Measurements from ENCODE around the gene CNOT11. TPM values are rescaled to one million over a fixed set of nuclear protein-coding genes. Genes with fewer than 3 reads are reported as not detected.

The CNOT11 gene
- total and polyA plus RNA-seq, 2 of the 8 experiments (the other 6 are each of a cell fraction or from before 2014, with no cell fraction given): 41.5 to 54.6 TPM

DNA sequence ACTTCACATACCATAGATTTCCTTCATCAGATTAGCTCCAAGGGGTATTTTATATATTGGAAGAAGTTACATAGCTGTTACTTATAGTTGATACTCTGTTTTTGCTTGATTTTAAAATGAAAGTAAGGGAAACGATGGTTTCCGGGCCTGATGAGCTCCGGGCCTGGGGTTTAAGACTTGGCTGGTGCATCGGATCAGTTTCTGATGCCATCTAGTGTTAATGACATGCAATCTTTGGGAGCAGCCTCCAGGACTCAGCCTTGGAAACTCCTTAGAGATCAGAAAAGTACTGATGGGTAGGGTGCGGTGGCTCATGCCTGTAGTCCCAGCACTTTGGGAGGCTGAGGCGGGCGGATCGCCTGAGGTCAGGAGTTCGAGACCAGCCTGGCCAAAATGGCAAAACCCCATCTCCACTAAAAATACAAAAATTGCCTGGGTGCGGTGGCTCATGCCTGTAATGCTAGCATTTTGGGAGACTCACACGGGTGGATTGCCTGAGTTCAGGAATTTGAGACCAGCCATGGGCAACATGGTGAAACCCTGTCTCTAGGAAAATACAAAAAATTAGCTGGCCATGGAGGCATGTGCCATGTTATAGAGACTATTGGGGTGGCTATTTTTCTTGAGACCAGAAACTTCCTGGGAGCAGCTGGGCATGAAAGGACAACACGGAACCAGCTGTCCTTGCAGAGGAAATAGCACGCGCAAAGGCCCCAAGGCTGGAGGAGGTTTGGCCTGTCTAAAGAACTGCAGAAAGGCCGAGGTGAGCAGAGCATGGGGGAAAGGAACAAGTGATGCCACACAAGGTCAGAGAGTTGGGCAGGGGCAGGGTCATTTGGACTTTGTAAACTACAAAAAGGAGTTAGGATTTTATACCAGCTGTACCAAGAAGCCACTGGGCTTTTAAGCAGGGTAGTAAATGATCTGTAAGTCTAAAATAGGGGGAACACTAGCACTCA lies 46.9 kb upstream of the CNOT11 start (continued):
- TF ChIP-seq, protein P1, sequence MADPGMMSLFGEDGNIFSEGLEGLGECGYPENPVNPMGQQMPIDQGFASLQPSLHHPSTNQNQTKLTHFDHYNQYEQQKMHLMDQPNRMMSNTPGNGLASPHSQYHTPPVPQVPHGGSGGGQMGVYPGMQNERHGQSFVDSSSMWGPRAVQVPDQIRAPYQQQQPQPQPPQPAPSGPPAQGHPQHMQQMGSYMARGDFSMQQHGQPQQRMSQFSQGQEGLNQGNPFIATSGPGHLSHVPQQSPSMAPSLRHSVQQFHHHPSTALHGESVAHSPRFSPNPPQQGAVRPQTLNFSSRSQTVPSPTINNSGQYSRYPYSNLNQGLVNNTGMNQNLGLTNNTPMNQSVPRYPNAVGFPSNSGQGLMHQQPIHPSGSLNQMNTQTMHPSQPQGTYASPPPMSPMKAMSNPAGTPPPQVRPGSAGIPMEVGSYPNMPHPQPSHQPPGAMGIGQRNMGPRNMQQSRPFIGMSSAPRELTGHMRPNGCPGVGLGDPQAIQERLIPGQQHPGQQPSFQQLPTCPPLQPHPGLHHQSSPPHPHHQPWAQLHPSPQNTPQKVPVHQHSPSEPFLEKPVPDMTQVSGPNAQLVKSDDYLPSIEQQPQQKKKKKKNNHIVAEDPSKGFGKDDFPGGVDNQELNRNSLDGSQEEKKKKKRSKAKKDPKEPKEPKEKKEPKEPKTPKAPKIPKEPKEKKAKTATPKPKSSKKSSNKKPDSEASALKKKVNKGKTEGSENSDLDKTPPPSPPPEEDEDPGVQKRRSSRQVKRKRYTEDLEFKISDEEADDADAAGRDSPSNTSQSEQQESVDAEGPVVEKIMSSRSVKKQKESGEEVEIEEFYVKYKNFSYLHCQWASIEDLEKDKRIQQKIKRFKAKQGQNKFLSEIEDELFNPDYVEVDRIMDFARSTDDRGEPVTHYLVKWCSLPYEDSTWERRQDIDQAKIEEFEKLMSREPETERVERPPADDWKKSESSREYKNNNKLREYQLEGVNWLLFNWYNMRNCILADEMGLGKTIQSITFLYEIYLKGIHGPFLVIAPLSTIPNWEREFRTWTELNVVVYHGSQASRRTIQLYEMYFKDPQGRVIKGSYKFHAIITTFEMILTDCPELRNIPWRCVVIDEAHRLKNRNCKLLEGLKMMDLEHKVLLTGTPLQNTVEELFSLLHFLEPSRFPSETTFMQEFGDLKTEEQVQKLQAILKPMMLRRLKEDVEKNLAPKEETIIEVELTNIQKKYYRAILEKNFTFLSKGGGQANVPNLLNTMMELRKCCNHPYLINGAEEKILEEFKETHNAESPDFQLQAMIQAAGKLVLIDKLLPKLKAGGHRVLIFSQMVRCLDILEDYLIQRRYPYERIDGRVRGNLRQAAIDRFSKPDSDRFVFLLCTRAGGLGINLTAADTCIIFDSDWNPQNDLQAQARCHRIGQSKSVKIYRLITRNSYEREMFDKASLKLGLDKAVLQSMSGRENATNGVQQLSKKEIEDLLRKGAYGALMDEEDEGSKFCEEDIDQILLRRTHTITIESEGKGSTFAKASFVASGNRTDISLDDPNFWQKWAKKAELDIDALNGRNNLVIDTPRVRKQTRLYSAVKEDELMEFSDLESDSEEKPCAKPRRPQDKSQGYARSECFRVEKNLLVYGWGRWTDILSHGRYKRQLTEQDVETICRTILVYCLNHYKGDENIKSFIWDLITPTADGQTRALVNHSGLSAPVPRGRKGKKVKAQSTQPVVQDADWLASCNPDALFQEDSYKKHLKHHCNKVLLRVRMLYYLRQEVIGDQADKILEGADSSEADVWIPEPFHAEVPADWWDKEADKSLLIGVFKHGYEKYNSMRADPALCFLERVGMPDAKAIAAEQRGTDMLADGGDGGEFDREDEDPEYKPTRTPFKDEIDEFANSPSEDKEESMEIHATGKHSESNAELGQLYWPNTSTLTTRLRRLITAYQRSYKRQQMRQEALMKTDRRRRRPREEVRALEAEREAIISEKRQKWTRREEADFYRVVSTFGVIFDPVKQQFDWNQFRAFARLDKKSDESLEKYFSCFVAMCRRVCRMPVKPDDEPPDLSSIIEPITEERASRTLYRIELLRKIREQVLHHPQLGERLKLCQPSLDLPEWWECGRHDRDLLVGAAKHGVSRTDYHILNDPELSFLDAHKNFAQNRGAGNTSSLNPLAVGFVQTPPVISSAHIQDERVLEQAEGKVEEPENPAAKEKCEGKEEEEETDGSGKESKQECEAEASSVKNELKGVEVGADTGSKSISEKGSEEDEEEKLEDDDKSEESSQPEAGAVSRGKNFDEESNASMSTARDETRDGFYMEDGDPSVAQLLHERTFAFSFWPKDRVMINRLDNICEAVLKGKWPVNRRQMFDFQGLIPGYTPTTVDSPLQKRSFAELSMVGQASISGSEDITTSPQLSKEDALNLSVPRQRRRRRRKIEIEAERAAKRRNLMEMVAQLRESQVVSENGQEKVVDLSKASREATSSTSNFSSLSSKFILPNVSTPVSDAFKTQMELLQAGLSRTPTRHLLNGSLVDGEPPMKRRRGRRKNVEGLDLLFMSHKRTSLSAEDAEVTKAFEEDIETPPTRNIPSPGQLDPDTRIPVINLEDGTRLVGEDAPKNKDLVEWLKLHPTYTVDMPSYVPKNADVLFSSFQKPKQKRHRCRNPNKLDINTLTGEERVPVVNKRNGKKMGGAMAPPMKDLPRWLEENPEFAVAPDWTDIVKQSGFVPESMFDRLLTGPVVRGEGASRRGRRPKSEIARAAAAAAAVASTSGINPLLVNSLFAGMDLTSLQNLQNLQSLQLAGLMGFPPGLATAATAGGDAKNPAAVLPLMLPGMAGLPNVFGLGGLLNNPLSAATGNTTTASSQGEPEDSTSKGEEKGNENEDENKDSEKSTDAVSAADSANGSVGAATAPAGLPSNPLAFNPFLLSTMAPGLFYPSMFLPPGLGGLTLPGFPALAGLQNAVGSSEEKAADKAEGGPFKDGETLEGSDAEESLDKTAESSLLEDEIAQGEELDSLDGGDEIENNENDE (IDR thresholded peaks at IDR 0.05; ENCODE audit: insufficient replicate concordance, low read length): no peak
- TF ChIP-seq HDAC2 (IDR thresholded peaks at IDR 0.05; ENCODE audit: borderline replicate concordance in 1 of 2, low read depth in 2 of 2, low read length in 2 of 2) (0 out of 4 replicates have a peak, but pooled peaks of 1 of the 2 experiments have one; percentile 24), POLR2AphosphoS5 (IDR thresholded peaks at IDR 0.05; ENCODE audit: low read depth, low read length) (no peak), SIRT6 (IDR thresholded peaks at IDR 0.05; ENCODE audit: low read length) (no peak), BACH1 (IDR thresholded peaks at IDR 0.05; ENCODE audit: low read length) (no peak), HDAC6 (IDR thresholded peaks at IDR 0.05; ENCODE audit: low read depth, low read length) (no peak), RBBP5 (IDR thresholded peaks at IDR 0.05; ENCODE audit: borderline replicate concordance, low read depth, low read length) (no peak), RNF2 (IDR thresholded peaks at IDR 0.05; ENCODE audit: borderline replicate concordance, low read depth, low read length, missing control alignments, poor library complexity, severe bottlenecking) (no peak)
